M059J (cell line): ENCODE data around the gene GPR183. TPM values are rescaled to one million over a fixed set of nuclear protein-coding genes. Genes with fewer than 3 reads are reported as not detected.

Source experiments
- DNase-seq: peaks from one replicate; pipeline ENCODE4 v3.0.0-alpha.2; 2012; ENCODE audit warnings: low read depth
- total RNA-seq: library from RNA; depleted of rRNA; stranded (reverse); fragments of >200 nt; shearing (Covaris generic); gene quantifications from 2 replicates; pipeline ENCODE4 v1.2.3, GENCODE V29; 2014

The GPR183 gene
- total RNA-seq, 1 experiment from 2014 or later = 0.12 TPM

- no peak for DNase-seq
Measured at GRCh38 chr13:99339736-99340397, 32.7 kb upstream of the GPR183 start.

- DNase-seq = no peak
Measured at GRCh38 chr13:99339230-99339721, 32.1 kb upstream of the GPR183 start.

GRCh38 chr13:99335603-99336002 lies 28.4 kb upstream of the GPR183 start:
- DNase-seq = no peak

- DNase-seq = no peak
Measured at GRCh38 chr13:99335087-99335486, 27.9 kb upstream of the GPR183 start.

GRCh38 chr13:99334221-99334620 lies 27.0 kb upstream of the GPR183 start:
- DNase-seq = no peak

GRCh38 chr13:99332456-99332855 lies 25.3 kb upstream of the GPR183 start:
- DNase-seq = no peak

GRCh38 chr13:99331881-99332293 lies 24.7 kb upstream of the GPR183 start:
- DNase-seq = peak; percentile 70

GRCh38 chr13:99330942-99331341 lies 23.7 kb upstream of the GPR183 start:
- no peak for DNase-seq

GRCh38 chr13:99329477-99329876 lies 22.3 kb upstream of the GPR183 start:
- DNase-seq = no peak

GRCh38 chr13:99327761-99328160 lies 20.6 kb upstream of the GPR183 start:
- DNase-seq = no peak

GRCh38 chr13:99327126-99327525 lies 19.9 kb upstream of the GPR183 start:
- DNase-seq = no peak

- DNase-seq = no peak
Measured at GRCh38 chr13:99326012-99326411, 18.8 kb upstream of the GPR183 start.

- peak; percentile 76 for DNase-seq
Measured at GRCh38 chr13:99323488-99323887, 16.3 kb upstream of the GPR183 start.

GRCh38 chr13:99322297-99323103 lies 15.3 kb upstream of the GPR183 start:
- DNase-seq = peak; percentile 89

- no peak for DNase-seq
Measured at GRCh38 chr13:99321709-99322108, 14.5 kb upstream of the GPR183 start.

- peak; percentile 96 for DNase-seq
Measured at GRCh38 chr13:99320693-99321481, 13.7 kb upstream of the GPR183 start.

- no peak for DNase-seq
Measured at GRCh38 chr13:99316657-99317256, 9.6 kb upstream of the GPR183 start.

- DNase-seq = no peak
Measured at GRCh38 chr13:99316224-99316623, 9.0 kb upstream of the GPR183 start.

- DNase-seq = no peak
Measured at GRCh38 chr13:99315186-99315585, 8.0 kb upstream of the GPR183 start.

GRCh38 chr13:99314640-99315176 lies 7.5 kb upstream of the GPR183 start:
- peak; percentile 39 for DNase-seq

GRCh38 chr13:99313941-99314340 lies 6.7 kb upstream of the GPR183 start:
- DNase-seq = no peak

GRCh38 chr13:99313501-99313900 lies 6.3 kb upstream of the GPR183 start:
- DNase-seq = peak; percentile 65
